Thyroid gland (tissue), 4 donors: Measurements from ENCODE around the gene AADAT.
"Not testable (repeated sequence)": the region's sequence is repeated elsewhere in the genome, so short reads cannot be mapped to it uniquely, and the experiment has no call there.

ENCODE experiments used
- POLR2A ChIP-seq, 2 donors: fragments of 450-650 bp; IDR thresholded peaks; one replicate each; pipeline ENCODE4 v1.6.1; 2017; ENCODE audit warnings: antibody characterized with exemption in 2 of 2, mild to moderate bottlenecking in 2 of 2, moderate library complexity in 1 of 2
- TF ChIP-seq, protein P1 (sequence below), 6 experiments: fragments of 200-600 bp in 3 of 6; fragments of 450-650 bp in 3 of 6; sonication (generic) in 3 of 6; IDR thresholded peaks; one replicate each; pipeline ENCODE4 v1.5.1; 2016 to 2019; ENCODE audit warnings: antibody characterized with exemption in 6 of 6, mild to moderate bottlenecking in 2 of 6, inconsistent platforms in 1 of 6, moderate library complexity in 1 of 6

GRCh38 chr4:170046156-170046555 is 43.6 kb downstream of the AADAT start:
- TF ChIP-seq, protein P1, sequence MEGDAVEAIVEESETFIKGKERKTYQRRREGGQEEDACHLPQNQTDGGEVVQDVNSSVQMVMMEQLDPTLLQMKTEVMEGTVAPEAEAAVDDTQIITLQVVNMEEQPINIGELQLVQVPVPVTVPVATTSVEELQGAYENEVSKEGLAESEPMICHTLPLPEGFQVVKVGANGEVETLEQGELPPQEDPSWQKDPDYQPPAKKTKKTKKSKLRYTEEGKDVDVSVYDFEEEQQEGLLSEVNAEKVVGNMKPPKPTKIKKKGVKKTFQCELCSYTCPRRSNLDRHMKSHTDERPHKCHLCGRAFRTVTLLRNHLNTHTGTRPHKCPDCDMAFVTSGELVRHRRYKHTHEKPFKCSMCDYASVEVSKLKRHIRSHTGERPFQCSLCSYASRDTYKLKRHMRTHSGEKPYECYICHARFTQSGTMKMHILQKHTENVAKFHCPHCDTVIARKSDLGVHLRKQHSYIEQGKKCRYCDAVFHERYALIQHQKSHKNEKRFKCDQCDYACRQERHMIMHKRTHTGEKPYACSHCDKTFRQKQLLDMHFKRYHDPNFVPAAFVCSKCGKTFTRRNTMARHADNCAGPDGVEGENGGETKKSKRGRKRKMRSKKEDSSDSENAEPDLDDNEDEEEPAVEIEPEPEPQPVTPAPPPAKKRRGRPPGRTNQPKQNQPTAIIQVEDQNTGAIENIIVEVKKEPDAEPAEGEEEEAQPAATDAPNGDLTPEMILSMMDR (IDR thresholded peaks at IDR 0.05): not testable (repeated sequence)
- TF ChIP-seq POLR2A (IDR thresholded peaks at IDR 0.05): not testable (repeated sequence)
